Measurements from ENCODE around the gene REXO1. TPM values are rescaled to one million over a fixed set of nuclear protein-coding genes. Genes with fewer than 3 reads are reported as not detected.

REXO1 gene
- total and polyA plus RNA-seq, 9 of the 15 experiments (the other 6 are each of a cell fraction or from before 2014, with no cell fraction given) = 0.04 to 63.3 (median 15.8) TPM

GRCh38 chr19:1836458-1837221 is 11.6 kb downstream of the REXO1 start (continued):
- no peak for TF ChIP-seq REST (IDR thresholded peaks at IDR 0.05; ENCODE audit: borderline replicate concordance)
- TF ChIP-seq REST (CRISPR knock-in tag; IDR thresholded peaks at IDR 0.05; ENCODE audit: low read depth) = no peak
- TF ChIP-seq ETV1 (tag; conservative IDR thresholded peaks at IDR 0.05; ENCODE audit: low read depth) = no peak
- peak; percentile 57 for TF ChIP-seq RBBP5 (IDR thresholded peaks at IDR 0.05; ENCODE audit: borderline replicate concordance, insufficient read depth, low read length, poor library complexity, severe bottlenecking)
- TF ChIP-seq CBX1 (IDR thresholded peaks at IDR 0.05; ENCODE audit: low read depth) = peak; percentile 87; the same call in 1 of the 2 replicates
- TF ChIP-seq RFX5 (IDR thresholded peaks at IDR 0.05; ENCODE audit: low read depth, low read length) = no peak
- peak; percentile 20; the same call in 1 of the 2 replicates for TF ChIP-seq ZBTB9 (CRISPR knock-in tag; IDR thresholded peaks at IDR 0.05)
- no peak for TF ChIP-seq HMG20A (CRISPR knock-in tag; conservative IDR thresholded peaks at IDR 0.05)
- TF ChIP-seq ZNF444 (CRISPR knock-in tag; IDR thresholded peaks at IDR 0.05) = no peak
- TF ChIP-seq RCOR1 (IDR thresholded peaks at IDR 0.05; ENCODE audit: borderline replicate concordance in 1 of 2, low read depth in 2 of 2, low read length in 2 of 2) = peak in 1 of 2 experiments; percentile 74; a peak in 2 of 4 replicates
- peak; percentile 59 for TF ChIP-seq GATAD2A (IDR thresholded peaks at IDR 0.05)
- TF ChIP-seq TAF7 (tag; IDR thresholded peaks at IDR 0.05) = no peak
- no peak for TF ChIP-seq DIDO1 (tag; IDR thresholded peaks at IDR 0.05; ENCODE audit: low read depth)
- peak; percentile 91 for TF ChIP-seq BCOR (IDR thresholded peaks at IDR 0.05)
- TF ChIP-seq ELK1 (CRISPR knock-in tag; IDR thresholded peaks at IDR 0.05) = no peak
- TF ChIP-seq GTF2F1 (IDR thresholded peaks at IDR 0.05; ENCODE audit: low read depth, low read length) = no peak
- peak; percentile 94 for TF ChIP-seq CCNT2 (IDR thresholded peaks at IDR 0.05; ENCODE audit: borderline replicate concordance, extremely low read depth, insufficient read length, low read depth, low read length)
- no peak for TF ChIP-seq MAFF (IDR thresholded peaks at IDR 0.05; ENCODE audit: low read length)
- peak; percentile 88 for TF ChIP-seq PML (IDR thresholded peaks at IDR 0.05; ENCODE audit: low read length)

Data from K562 (cell line).